Tibial nerve (tissue), 3 donors: ENCODE measurements around the gene DMKN.

ENCODE experiments used
- CTCF ChIP-seq, 5 experiments: fragments of 200-600 bp in 3 of 5; fragments of 450-650 bp in 2 of 5; sonication (generic) in 3 of 5; IDR thresholded peaks; one replicate each; pipeline ENCODE4 v1.5.1; 2016 to 2019; ENCODE audit warnings: antibody characterized with exemption in 5 of 5, mild to moderate bottlenecking in 3 of 5, moderate library complexity in 2 of 5
- POLR2A ChIP-seq, 2 donors: fragments of 450-650 bp; IDR thresholded peaks; one replicate each; pipeline ENCODE4 v1.6.1; 2017; ENCODE audit warnings: antibody characterized with exemption in 2 of 2, mild to moderate bottlenecking in 2 of 2, moderate library complexity in 2 of 2

- no peak for TF ChIP-seq CTCF (IDR thresholded peaks at IDR 0.05)
- TF ChIP-seq POLR2A (IDR thresholded peaks at IDR 0.05) = no peak
Measured at GRCh38 chr19:35460608-35461007, 52.8 kb downstream of the DMKN start.
